Sigmoid colon (tissue), 7 donors: ENCODE results near the gene PSMA1. TPM values are rescaled to one million over a fixed set of nuclear protein-coding genes. Genes with fewer than 3 reads are reported as not detected.

Source experiments
- DNase-seq: peaks from one replicate; pipeline ENCODE4 v3.0.0-alpha.2; 2019
- H3K27ac ChIP-seq, 4 donors: fragments of 200-600 bp; sonication (generic); one replicate each; pipeline ENCODE4 v1.5.1; 2016 to 2019; ENCODE audit warnings: mild to moderate bottlenecking in 1 of 4
- H3K27me3 ChIP-seq, 3 donors: fragments of 200-600 bp; sonication (generic); one replicate each; pipeline ENCODE4 v1.5.1; 2019; ENCODE audit warnings: mild to moderate bottlenecking in 1 of 3
- H3K36me3 ChIP-seq, 4 donors: fragments of 200-600 bp; sonication (generic); one replicate each; pipeline ENCODE4 v1.5.1; 2016 to 2019
- H3K4me1 ChIP-seq, 4 donors: fragments of 200-600 bp; sonication (generic); one replicate each; pipeline ENCODE4 v1.5.1; 2017 to 2019
- H3K4me3 ChIP-seq, 4 donors: fragments of 200-600 bp; sonication (generic); one replicate each; pipeline ENCODE4 v1.5.1; 2017 to 2019; ENCODE audit warnings: mild to moderate bottlenecking in 2 of 4, moderate library complexity in 1 of 4
- H3K9me3 ChIP-seq, 4 donors: fragments of 200-600 bp in 3 of 4; sonication (generic) in 3 of 4; one replicate each; pipeline versions ENCODE4 v1.5.1 to v1.6.1; 2013 to 2019
- CTCF ChIP-seq, 4 experiments: fragments of 450-650 bp in 3 of 4; fragments of 200-600 bp in 1 of 4; IDR thresholded peaks; one replicate each; pipeline ENCODE4 v1.5.1; 2016 to 2019; ENCODE audit warnings: antibody characterized with exemption in 4 of 4, mild to moderate bottlenecking in 3 of 4, moderate library complexity in 2 of 4
- EP300 ChIP-seq, 4 donors: sonication (generic); formaldehyde crosslinking; IDR thresholded peaks; one replicate each; pipeline ENCODE4 v1.6.1; 2017; ENCODE audit warnings: antibody characterized with exemption in 4 of 4
- POLR2AphosphoS5 ChIP-seq, 4 donors: sonication (generic); formaldehyde crosslinking; IDR thresholded peaks; one replicate each; pipeline ENCODE4 v1.6.1; 2017; ENCODE audit warnings: antibody characterized with exemption in 4 of 4
- WGBS, 2 donors: extraction: QIAGEN DNeasy Blood & Tissue Kit; methylation state at CpG; one replicate each; pipeline ENCODE4 v1.1.7; 2013; 5-methylcytosine and 5-hydroxymethylcytosine counted together
- intact Hi-C: fragments of 100-400 bp; cut with DNase I; formaldehyde crosslinking; loops from one replicate; pipeline ENCODE4 v1.15.1; 2023
- polyA plus RNA-seq, 3 donors: library from polyadenylated mRNA; stranded (reverse); fragments of 200-250 nt; gene quantifications; one replicate each; pipeline ENCODE4 v1.2.3, GENCODE V29; 2013
- total RNA-seq, 4 donors: library from RNA; depleted of rRNA; stranded (reverse); fragments of >200 nt; gene quantifications; one replicate each; pipeline ENCODE4 v1.1.0, GENCODE V29; 2016
- donor health status: healthy with polysubstance abuse.
- donor health status: Bipolar disorder and iron deficiency.
- donor health status: healthy.

Gene PSMA1
- total and polyA plus RNA-seq, 7 donors = 109 to 170 (median 137) TPM

GRCh38 chr11:14555818-14556217 is 35.6 kb upstream of the PSMA1 start:
- Histone ChIP-seq H3K9me3 (no peaks in the 10 kb centered on the region), H3K4me3 (no peak overlapping the region), H3K27me3 (no peaks in the 10 kb centered on the region), H3K4me1 (peaks cover 0 to 47% (median 25%) of the 10 kb centered on the region in 4 donors), H3K36me3 (no peaks in the 10 kb centered on the region), H3K27ac (peak overlapping the region in 3 of 4 donors; percentile 15 to 78 (median 76))
- no peak for DNase-seq
- intact Hi-C loops = loop anchor here (5.0 to 10.0 kb wide), 2 partner anchors 66 to 189 kb away; no protein-coding TSS in a partner anchor
- TF ChIP-seq POLR2AphosphoS5 (IDR thresholded peaks at IDR 0.05) (no peak), CTCF (IDR thresholded peaks at IDR 0.05) (no peak)
- 83 to 96% methylated on average over 1 of the region's 1 CpG for WGBS, 2 donors

DNA sequence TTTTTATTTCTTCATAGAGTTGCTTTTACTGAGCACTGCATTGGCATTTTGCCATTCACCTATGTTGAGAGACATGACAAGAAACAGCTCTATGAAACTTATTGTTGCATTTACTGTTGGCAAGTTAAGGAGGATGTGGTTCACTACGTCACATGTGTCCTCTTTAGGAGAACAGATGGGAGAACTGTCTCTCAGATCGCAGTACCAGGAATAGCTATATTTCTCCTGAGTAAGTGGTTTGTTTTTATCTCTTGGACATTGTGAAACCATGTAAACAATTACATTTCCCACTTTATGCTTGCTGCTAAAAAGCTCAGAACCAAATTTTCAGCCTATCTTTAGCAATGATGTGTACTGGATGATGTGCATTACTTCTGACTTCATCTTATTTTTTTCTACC is 34.8 kb upstream of the PSMA1 start:
- no peaks in the 10 kb centered on the region for H3K27me3 ChIP-seq
- no peaks in the 10 kb centered on the region for H3K36me3 ChIP-seq
- H3K4me3 ChIP-seq = no peak overlapping the region
- intact Hi-C loops = loop anchor here (5.0 to 10.0 kb wide), 2 partner anchors 67 to 190 kb away; no protein-coding TSS in a partner anchor
- peaks cover 0 to 49% (median 25%) of the 10 kb centered on the region in 4 donors for H3K4me1 ChIP-seq
- H3K9me3 ChIP-seq = no peaks in the 10 kb centered on the region
- TF ChIP-seq POLR2AphosphoS5 (IDR thresholded peaks at IDR 0.05) = peak; percentile 68 to 94 (median 80)
- TF ChIP-seq CTCF (IDR thresholded peaks at IDR 0.05) = no peak
- peak; percentile 49 to 92 (median 65) for TF ChIP-seq EP300 (IDR thresholded peaks at IDR 0.05)
- H3K27ac ChIP-seq = peak overlapping the region in 3 of 4 donors; percentile 15 to 78 (median 76)
- 21 to 31% methylated on average over 2 of the region's 2 CpGs for WGBS, 2 donors
- no peak for DNase-seq

GRCh38 chr11:14552089-14552488 is 31.9 kb upstream of the PSMA1 start:
- Histone ChIP-seq H3K4me3 (no peak overlapping the region), H3K27me3 (no peaks in the 10 kb centered on the region), H3K36me3 (no peaks in the 10 kb centered on the region), H3K27ac (peak overlapping the region in 3 of 4 donors; percentile 69 to 78 (median 76)), H3K4me1 (peaks cover 0 to 49% (median 25%) of the 10 kb centered on the region in 4 donors), H3K9me3 (no peaks in the 10 kb centered on the region)
- DNase-seq = no peak
- no peak for TF ChIP-seq CTCF (IDR thresholded peaks at IDR 0.05)
- peak in 1 of 4 donors; percentile 40 for TF ChIP-seq EP300 (IDR thresholded peaks at IDR 0.05)
- peak; percentile 45 to 75 (median 62) for TF ChIP-seq POLR2AphosphoS5 (IDR thresholded peaks at IDR 0.05)
- WGBS, 2 donors = 93% methylated on average over 4 of the region's 4 CpGs
- intact Hi-C loops = loop anchor here (10.0 kb wide), 1 partner anchor 193 kb away; no protein-coding TSS in a partner anchor

DNA sequence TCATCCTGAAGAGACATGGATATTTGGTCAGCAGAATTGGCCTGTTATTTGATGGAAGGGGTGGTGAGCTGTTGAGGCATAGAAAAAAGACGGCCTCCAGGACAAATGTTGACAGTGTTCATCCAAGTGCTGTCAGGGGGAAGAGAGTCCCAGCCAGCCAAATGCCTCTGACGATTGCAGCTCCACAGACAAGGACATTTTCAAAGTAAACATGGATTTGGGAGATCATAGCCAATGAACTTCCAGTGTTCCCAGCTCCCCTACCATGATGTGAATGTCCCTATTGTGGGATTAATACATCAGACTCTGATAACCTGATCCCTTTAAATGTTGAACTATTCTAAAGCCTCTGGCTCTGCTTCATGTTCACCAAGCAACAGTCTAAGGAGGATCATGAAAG is 31.2 kb upstream of the PSMA1 start:
- 70 to 73% methylated on average over 2 of the region's 2 CpGs for WGBS, 2 donors

More for the DNA sequence above, 31.2 kb upstream of the PSMA1 start:
- Histone ChIP-seq H3K36me3 (no peaks in the 10 kb centered on the region), H3K27me3 (no peaks in the 10 kb centered on the region), H3K27ac (peak overlapping the region in 3 of 4 donors; percentile 69 to 78 (median 76)), H3K9me3 (no peaks in the 10 kb centered on the region), H3K4me1 (peaks cover 0 to 49% (median 25%) of the 10 kb centered on the region in 4 donors), H3K4me3 (no peak overlapping the region)
- no peak for TF ChIP-seq CTCF (IDR thresholded peaks at IDR 0.05)
- TF ChIP-seq POLR2AphosphoS5 (IDR thresholded peaks at IDR 0.05) = peak in 1 of 4 donors; percentile 6
- DNase-seq = no peak
- intact Hi-C loops = loop anchor here (10.0 kb wide), 1 partner anchor 193 kb away; no protein-coding TSS in a partner anchor
